GM13976 (cell line): ENCODE measurements around the gene ADIPOR1.

ENCODE experiments used
- DNase-seq: peaks from one replicate; pipeline ENCODE4 v3.0.0; 2012; ENCODE audit warnings: low spot score
- CTCF ChIP-seq: IDR thresholded peaks from 2 replicates; pipeline ENCODE4 v1.5.1; 2012; ENCODE audit warnings: borderline replicate concordance, mild to moderate bottlenecking; ENCODE audit not compliant: insufficient read depth; ENCODE audit errors: extremely low read depth, missing control alignments, control extremely low read depth
- in situ Hi-C: fragments of 300-500 bp; cut with MboI; formaldehyde crosslinking; loops from one replicate; pipeline ENCODE4 v1.12.0; 2022; ENCODE audit warnings: low sequenced_read_pairs, mixed read lengths, inconsistent platforms; ENCODE audit not compliant: unreplicated experiment

The ADIPOR1 gene

GRCh38 chr1:202952099-202952498 is 6.0 kb downstream of the ADIPOR1 start:
- no peak for TF ChIP-seq CTCF
- no peak for DNase-seq
- in situ Hi-C loops, result no loop called here

GRCh38 chr1:202951437-202951836 is 6.7 kb downstream of the ADIPOR1 start:
- in situ Hi-C loops, result no loop called here
- no peak for DNase-seq
- no peak for TF ChIP-seq CTCF

- in situ Hi-C loops, result no loop called here
These were observed 12.6 kb downstream of the ADIPOR1 start for GRCh38 chr1:202945483-202945882.

GRCh38 chr1:202944438-202944921 is 13.6 kb downstream of the ADIPOR1 start:
- in situ Hi-C loops, result no loop called here
- no peak for TF ChIP-seq CTCF
- DNase-seq, result no peak

More at GRCh38 chr1:202945483-202945882, 12.6 kb downstream of the ADIPOR1 start:
- TF ChIP-seq CTCF, result no peak
- DNase-seq, result no peak

- no peak for TF ChIP-seq CTCF
- DNase-seq, result no peak
- in situ Hi-C loops, result no loop called here
These were observed 15.7 kb downstream of the ADIPOR1 start for GRCh38 chr1:202942426-202942825.

- DNase-seq, result no peak
- in situ Hi-C loops, result no loop called here
- TF ChIP-seq CTCF, result no peak
These were observed 16.7 kb downstream of the ADIPOR1 start for GRCh38 chr1:202941372-202941771.

GRCh38 chr1:202940561-202940960 is 17.6 kb downstream of the ADIPOR1 start:
- in situ Hi-C loops, result no loop called here
- DNase-seq, result no peak
- no peak for TF ChIP-seq CTCF
